H9 (cell line): ENCODE data around the gene RAB40B. TPM values are rescaled to one million over a fixed set of nuclear protein-coding genes. Genes with fewer than 3 reads are reported as not detected.

Experiments used
- DNase-seq: peaks from one replicate; pipeline ENCODE4 v3.0.0-alpha.2; 2017
- H2AFZ ChIP-seq: one replicate; pipeline ENCODE4 v1.6.1; 2013; ENCODE audit warnings: mild to moderate bottlenecking, low read length, control low read depth, moderate library complexity
- H2AK5ac ChIP-seq: 2 replicates; pipeline ENCODE4 v1.6.1; 2013; ENCODE audit warnings: low read length, control low read depth, mixed read lengths; ENCODE audit not compliant: insufficient read length
- H2BK120ac ChIP-seq: one replicate; pipeline ENCODE4 v1.6.1; 2013; ENCODE audit warnings: low read depth, mild to moderate bottlenecking, low read length, control low read depth, inconsistent platforms; ENCODE audit not compliant: poor library complexity, severe bottlenecking
- H2BK12ac ChIP-seq: 2 replicates; pipeline ENCODE4 v1.6.1; 2013; ENCODE audit warnings: low read length, control low read depth, mixed read lengths, low read depth; ENCODE audit not compliant: insufficient read length
- H2BK15ac ChIP-seq: 2 replicates; pipeline ENCODE4 v1.6.1; 2013; ENCODE audit warnings: low read depth, low read length, control low read depth
- H2BK20ac ChIP-seq: one replicate; pipeline ENCODE4 v1.6.1; 2013; ENCODE audit warnings: low read depth, mild to moderate bottlenecking, low read length, control low read depth, inconsistent platforms; ENCODE audit not compliant: poor library complexity, severe bottlenecking
- H2BK5ac ChIP-seq: 2 replicates; pipeline ENCODE4 v1.6.1; 2013; ENCODE audit warnings: low read length, control low read depth, mixed read lengths; ENCODE audit not compliant: insufficient read length
- H3K14ac ChIP-seq: 2 replicates; pipeline ENCODE4 v1.6.1; 2013; ENCODE audit warnings: low read length, control low read depth; ENCODE audit not compliant: insufficient read depth
- H3K18ac ChIP-seq: 2 replicates; pipeline ENCODE4 v1.6.1; 2013; ENCODE audit warnings: low read depth, mild to moderate bottlenecking, mixed read lengths, low read length, control low read depth; ENCODE audit not compliant: insufficient read length
- H3K23ac ChIP-seq: 2 replicates; pipeline ENCODE4 v1.6.1; 2013; ENCODE audit warnings: low read length, control low read depth, mixed read lengths, low read depth; ENCODE audit not compliant: insufficient read length
- H3K23me2 ChIP-seq: 2 replicates; pipeline ENCODE4 v1.6.1; 2013; ENCODE audit warnings: low read depth, mild to moderate bottlenecking, mixed read lengths, low read length, control low read depth; ENCODE audit not compliant: insufficient read length, poor library complexity, severe bottlenecking
- H3K27ac ChIP-seq: 2 replicates; pipeline ENCODE4 v1.5.1; 2013; ENCODE audit warnings: low read length, control low read depth, mixed read lengths, low read depth; ENCODE audit not compliant: insufficient read length
- H3K27me3 ChIP-seq: 2 replicates; pipeline ENCODE4 v1.6.1; 2013; ENCODE audit warnings: low read length, control low read depth, inconsistent platforms; ENCODE audit not compliant: insufficient read depth
- H3K4ac ChIP-seq: 2 replicates; pipeline ENCODE4 v1.6.1; 2013; ENCODE audit warnings: low read depth, mild to moderate bottlenecking, control low read depth, inconsistent platforms, low read length, moderate library complexity
- H3K4me1 ChIP-seq: 2 replicates; pipeline ENCODE4 v1.6.1; 2013; ENCODE audit warnings: low read length, control low read depth, inconsistent platforms; ENCODE audit not compliant: insufficient read depth
- H3K4me2 ChIP-seq: 2 replicates; pipeline ENCODE4 v1.6.1; 2013; ENCODE audit warnings: low read length, control low read depth, mixed read lengths; ENCODE audit not compliant: insufficient read length, insufficient read depth
- H3K56ac ChIP-seq: 2 replicates; pipeline ENCODE4 v1.6.1; 2013; ENCODE audit warnings: low read depth, mild to moderate bottlenecking, mixed read lengths, low read length, control low read depth; ENCODE audit not compliant: insufficient read length
- H3K79me1 ChIP-seq: 2 replicates; pipeline ENCODE4 v1.6.1; 2013; ENCODE audit warnings: low read depth, mild to moderate bottlenecking, moderate library complexity, low read length, control low read depth, inconsistent platforms; ENCODE audit not compliant: insufficient read depth, poor library complexity, severe bottlenecking
- H3K79me2 ChIP-seq: 2 replicates; pipeline ENCODE4 v1.6.1; 2013; ENCODE audit warnings: low read length, control low read depth, inconsistent platforms; ENCODE audit not compliant: insufficient read depth
- H3K9ac ChIP-seq: 2 replicates; pipeline ENCODE4 v1.6.1; 2013; ENCODE audit warnings: low read length, control low read depth, mixed read lengths; ENCODE audit not compliant: insufficient read length; ENCODE audit errors: extremely low read depth
- H3K9me3 ChIP-seq: one replicate; pipeline ENCODE4 v1.6.1; 2013; ENCODE audit warnings: low read depth, low read length, inconsistent platforms; ENCODE audit not compliant: control insufficient read depth
- H3T11ph ChIP-seq: one replicate; pipeline ENCODE4 v1.6.1; 2013; ENCODE audit warnings: mild to moderate bottlenecking, low read length, control low read depth, inconsistent platforms
- H4K20me1 ChIP-seq: one replicate; pipeline ENCODE4 v1.6.1; 2013; ENCODE audit not compliant: control insufficient read depth, insufficient read length, insufficient read depth
- H4K5ac ChIP-seq: 2 replicates; pipeline ENCODE4 v1.6.1; 2013; ENCODE audit warnings: low read depth, mild to moderate bottlenecking, mixed read lengths, low read length, control low read depth; ENCODE audit not compliant: insufficient read length
- H4K8ac ChIP-seq: replicated peaks from 2 replicates; pipeline ENCODE4 v1.6.1; 2013; ENCODE audit warnings: low read length, control low read depth, mixed read lengths, low read depth; ENCODE audit not compliant: insufficient read length
- H4K91ac ChIP-seq: 2 replicates; pipeline ENCODE4 v1.6.1; 2013; ENCODE audit warnings: low read depth, mild to moderate bottlenecking, moderate library complexity, mixed read lengths, low read length, control low read depth; ENCODE audit not compliant: insufficient read length
- H3K27ac Mint-ChIP-seq, 3 experiments: 2 replicates in 2 of 3; 3 replicates in 1 of 3; pipeline ENCODE4 v1.8.0; 2020 to 2021; ENCODE audit warnings: mixed read lengths in 3 of 3, mild to moderate bottlenecking in 1 of 3, moderate library complexity in 1 of 3
- H3K27me3 Mint-ChIP-seq: 2 replicates; pipeline ENCODE4 v1.8.0; 2021; ENCODE audit warnings: low read depth, mild to moderate bottlenecking, moderate library complexity, mixed read lengths
- H3K36me3 Mint-ChIP-seq, 3 experiments: 2 replicates in 2 of 3; 3 replicates in 1 of 3; pipeline ENCODE4 v1.8.0; 2020 to 2021; ENCODE audit warnings: low read depth in 3 of 3, mixed read lengths in 3 of 3; ENCODE audit not compliant: insufficient read depth in 1 of 3
- H3K4me1 Mint-ChIP-seq, 2 experiments: 2 replicates each; pipeline ENCODE4 v1.8.0; 2020; ENCODE audit warnings: mixed read lengths in 2 of 2
- H3K4me3 Mint-ChIP-seq, 2 experiments: 2 replicates in 1 of 2; 3 replicates in 1 of 2; pipeline ENCODE4 v1.8.0; 2020 to 2021; ENCODE audit warnings: mild to moderate bottlenecking in 2 of 2, mixed read lengths in 2 of 2, moderate library complexity in 1 of 2
- H3K9me3 Mint-ChIP-seq, 2 experiments: 2 replicates in 1 of 2; 3 replicates in 1 of 2; pipeline ENCODE4 v1.8.0; 2020; ENCODE audit warnings: mild to moderate bottlenecking in 2 of 2, mixed read lengths in 2 of 2, moderate library complexity in 1 of 2
- CTCF ChIP-seq: fragments of 200-600 bp; sonication (generic); conservative IDR thresholded peaks from 3 replicates; pipeline ENCODE4 v1.8.0; 2021; ENCODE audit warnings: antibody characterized with exemption, mild to moderate bottlenecking
- WGBS: extraction: QIAGEN DNeasy Blood & Tissue Kit; methylation state at CpG from one replicate; pipeline ENCODE4 v1.1.7; 2013; ENCODE audit warnings: missing lambda C conversion rate, low lambda C conversion rate, mixed read lengths; ENCODE audit not compliant: insufficient read length; ENCODE audit errors: extremely low coverage; 5-methylcytosine and 5-hydroxymethylcytosine counted together
- total RNA-seq: library from RNA; stranded (reverse); gene quantifications from 2 replicates; pipeline ENCODE4 v1.2.1, GENCODE V29; 2021

The RAB40B gene
- total RNA-seq, 1 experiment from 2014 or later: 3.5 TPM

- H3K56ac ChIP-seq: no peak overlapping the region
- no peak overlapping the region for H3K9ac ChIP-seq
- no peak overlapping the region for H3K4me2 ChIP-seq
- H3K4me1 Mint-ChIP-seq: peaks cover 0 to 4% of the 10 kb centered on the region in 2 experiments; a peak in 1 of 4 replicates
- no peaks in the 10 kb centered on the region for H3K79me2 ChIP-seq
- no peak for DNase-seq
- H3K9me3 ChIP-seq: no peaks in the 10 kb centered on the region
- H3K27ac ChIP-seq: no peak overlapping the region
- H3K14ac ChIP-seq: no peak overlapping the region
- no peak overlapping the region for H2BK12ac ChIP-seq
- H2BK5ac ChIP-seq: no peak overlapping the region
- no peak overlapping the region for H3K4ac ChIP-seq
- H3K9me3 Mint-ChIP-seq: peaks cover 0 to 6% of the 10 kb centered on the region in 2 experiments; a peak in 3 of 5 replicates
- WGBS: no CpG with 5 or more reads among the region's 5 CpGs
- no peak overlapping the region for H2BK120ac ChIP-seq
- peaks cover 17 to 89% (median 74%) of the 10 kb centered on the region in 3 experiments for H3K36me3 Mint-ChIP-seq
- no peak for TF ChIP-seq CTCF
- H3K4me1 ChIP-seq: no peaks in the 10 kb centered on the region
- H3K4me3 Mint-ChIP-seq: no peak overlapping the region
- no peak overlapping the region for H2AFZ ChIP-seq
- no peaks in the 10 kb centered on the region for H3K27me3 ChIP-seq
- no peak overlapping the region for H2BK15ac ChIP-seq
- no peak overlapping the region for H4K8ac ChIP-seq
- H4K91ac ChIP-seq: no peak overlapping the region
- no peak overlapping the region for H3T11ph ChIP-seq
- no peaks in the 10 kb centered on the region for H3K79me1 ChIP-seq
- H4K20me1 ChIP-seq: no peaks in the 10 kb centered on the region
- no peak overlapping the region for H3K23ac ChIP-seq
- no peak overlapping the region for H3K18ac ChIP-seq
- H3K23me2 ChIP-seq: no peaks in the 10 kb centered on the region
- no peak overlapping the region for H3K27ac Mint-ChIP-seq
- no peak overlapping the region for H4K5ac ChIP-seq
- H3K27me3 Mint-ChIP-seq: no peaks in the 10 kb centered on the region; the same call in 1 of the 2 replicates
- no peak overlapping the region for H2AK5ac ChIP-seq
- no peak overlapping the region for H2BK20ac ChIP-seq
These were observed 89.7 kb downstream of the RAB40B start for GRCh38 chr17:82608816-82609215.
